ENCODE data around the gene CD28.

CD28 gene

GRCh38 chr2:203706403-203706802 is at the start of gene CD28:
Gene CD28, plus strand, starts transcription at chr2:203706639. Its CDS starts 58 bp downstream, at chr2:203706697.
- DNase-seq, result no peak

GRCh38 chr2:203659331-203660049 is 46.9 kb upstream of the CD28 start:
- DNase-seq, result no peak

DNA sequence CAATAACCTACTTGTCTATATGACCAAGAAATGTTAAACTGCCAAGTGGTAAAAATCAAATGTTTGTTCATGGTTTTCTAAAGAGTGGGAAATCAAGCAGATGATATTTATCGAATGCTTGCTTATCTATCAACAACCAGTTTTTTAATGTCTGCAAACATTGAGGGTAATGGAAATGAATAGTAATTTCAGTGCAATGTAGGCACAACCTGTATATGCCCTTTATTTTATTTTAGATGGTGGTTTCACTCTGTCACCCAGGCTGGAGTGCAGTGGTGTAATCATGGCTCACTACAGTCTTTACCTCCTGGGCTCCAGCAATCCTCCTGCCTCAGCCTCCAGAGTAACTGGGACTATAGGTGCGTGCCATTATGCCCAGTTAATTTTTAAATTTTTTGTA is 46.0 kb upstream of the CD28 start:
- DNase-seq, result no peak

- DNase-seq, result no peak
Measured at GRCh38 chr2:203661279-203661908, 45.0 kb upstream of the CD28 start.

- peak; percentile 66 for DNase-seq
Measured at GRCh38 chr2:203662487-203662886, 44.0 kb upstream of the CD28 start.

GRCh38 chr2:203662951-203663350 is 43.5 kb upstream of the CD28 start:
- DNase-seq, result peak; percentile 75

GRCh38 chr2:203664029-203664755 is 42.2 kb upstream of the CD28 start:
- no peak for DNase-seq

- peak; percentile 59 for DNase-seq
Measured at GRCh38 chr2:203667838-203668237, 38.6 kb upstream of the CD28 start.

DNA sequence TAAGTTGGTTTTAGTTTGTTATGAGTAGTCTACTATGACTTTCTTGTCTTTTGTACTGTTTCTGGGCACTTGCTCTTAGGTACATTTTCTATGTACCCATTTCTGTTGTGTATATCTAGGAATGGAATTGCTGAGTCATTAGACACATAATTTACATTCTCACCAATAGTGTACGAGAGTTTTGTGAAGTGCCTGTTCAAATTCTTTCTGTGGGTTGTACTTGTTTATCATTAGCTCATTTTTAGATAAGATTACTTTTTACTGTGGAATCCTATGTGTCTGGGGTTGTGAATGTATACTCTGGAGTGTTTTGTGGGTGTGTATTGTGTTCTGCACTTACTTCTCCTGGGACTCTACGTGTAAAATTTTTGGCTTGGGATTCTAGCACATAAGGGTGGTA is 36.6 kb upstream of the CD28 start:
- DNase-seq, result no peak

- no peak for DNase-seq
Measured at GRCh38 chr2:203670939-203671338, 35.5 kb upstream of the CD28 start.

- no peak for DNase-seq
Measured at GRCh38 chr2:203671876-203672275, 34.6 kb upstream of the CD28 start.

DNA sequence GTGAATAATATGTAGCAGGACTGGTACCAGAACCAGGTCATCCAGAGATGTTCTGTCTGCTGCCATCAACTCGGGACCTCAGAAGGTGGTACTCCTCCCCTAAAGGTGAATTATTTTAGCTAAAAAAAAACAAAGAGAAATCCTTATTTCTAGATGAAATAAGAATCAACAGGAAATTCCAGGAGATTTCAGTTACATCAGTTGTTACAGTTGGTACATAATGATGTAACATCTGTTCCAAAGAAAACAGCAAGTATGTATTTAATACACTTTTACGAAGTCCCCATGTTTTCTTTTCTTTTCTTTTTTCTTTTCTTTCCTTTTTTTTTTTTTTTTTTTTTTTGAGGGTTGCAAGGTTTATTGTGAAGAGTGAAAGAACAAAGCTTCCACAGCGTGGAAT is 33.6 kb upstream of the CD28 start:
- DNase-seq, result no peak

GRCh38 chr2:203673933-203674332 is 32.5 kb upstream of the CD28 start:
- no peak for DNase-seq

DNA sequence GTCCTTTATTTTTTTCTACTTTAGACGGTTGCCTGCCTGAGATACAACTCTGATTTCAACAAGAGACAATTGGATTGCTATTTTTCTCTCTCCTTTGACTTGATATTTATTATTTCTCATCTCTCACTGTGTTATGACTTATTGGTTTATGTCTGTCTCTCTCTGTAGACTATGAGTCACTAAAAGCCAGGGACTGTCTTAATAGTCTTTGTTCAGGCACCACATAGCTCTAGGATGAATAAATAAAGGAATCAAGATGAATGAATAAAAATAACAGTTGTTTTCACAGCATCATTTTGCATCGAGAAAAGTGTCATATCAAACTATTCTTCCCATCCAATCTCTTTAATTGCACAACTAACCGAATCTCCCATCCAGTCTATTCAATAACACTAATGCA is 31.4 kb upstream of the CD28 start:
- DNase-seq, result no peak

GRCh38 chr2:203678971-203679370 is 27.5 kb upstream of the CD28 start:
- no peak for DNase-seq

- DNase-seq, result no peak
Measured at GRCh38 chr2:203679401-203679800, 27.0 kb upstream of the CD28 start.

DNA sequence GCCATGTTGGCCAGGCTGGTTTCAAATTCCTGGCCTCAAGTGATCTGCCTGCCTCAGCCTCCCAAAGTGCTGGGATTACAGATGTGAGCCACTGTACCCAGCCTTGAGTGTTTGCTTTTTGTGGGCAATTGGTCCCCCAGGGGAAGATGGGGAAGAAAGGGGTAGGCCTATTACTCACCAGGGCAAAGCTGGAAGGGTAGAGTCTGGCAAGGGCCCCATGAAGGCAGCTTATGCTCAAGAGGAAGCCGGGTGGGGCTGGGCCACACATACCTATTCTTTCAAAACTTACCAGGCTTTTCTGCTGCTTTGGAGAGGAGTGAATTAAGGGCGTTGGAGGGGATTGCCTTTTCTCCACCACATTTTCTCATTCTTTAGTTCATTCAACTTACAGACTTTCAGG is 24.5 kb upstream of the CD28 start:
- no peak for DNase-seq

DNA sequence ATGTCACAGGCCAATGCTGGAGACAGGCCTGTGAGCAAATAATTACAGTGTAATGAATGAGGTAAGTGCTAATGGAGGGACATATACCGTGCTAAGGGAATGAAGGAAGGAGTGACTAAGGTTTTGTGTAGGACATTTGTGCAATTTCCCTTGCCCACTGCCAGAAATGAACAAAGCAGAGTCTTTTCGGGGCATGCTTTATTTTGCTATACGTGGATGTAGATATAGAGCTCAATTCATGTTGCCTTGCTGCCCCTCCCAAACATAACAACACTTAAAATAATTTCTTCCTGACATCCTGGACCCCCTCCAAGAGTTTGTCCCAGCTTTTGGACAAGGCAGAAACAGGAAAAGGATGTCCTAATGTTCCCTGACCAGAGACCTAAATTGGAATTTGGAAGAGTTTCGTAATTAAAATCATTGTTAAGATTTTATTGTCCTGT is 23.7 kb upstream of the CD28 start:
- DNase-seq, result no peak

DNA sequence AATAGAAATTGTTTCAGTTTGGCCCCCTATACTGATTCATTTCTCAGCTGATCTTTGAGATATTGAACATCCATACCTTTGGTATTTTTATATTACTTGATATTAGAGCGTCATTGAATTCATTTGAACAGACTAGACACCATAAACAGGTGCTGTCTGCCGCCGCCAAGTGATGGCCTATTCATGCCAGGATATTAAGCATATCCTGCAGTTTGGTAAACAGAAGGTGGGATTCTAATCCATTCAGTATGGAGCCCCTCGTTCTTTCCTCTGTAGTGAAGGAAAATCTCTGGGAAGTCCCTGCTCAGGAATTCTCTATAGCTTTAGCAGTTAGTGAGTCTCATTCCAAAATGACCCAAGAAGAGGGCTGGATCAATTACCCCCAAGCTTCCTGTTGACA is 23.0 kb upstream of the CD28 start:
- no peak for DNase-seq

DNA sequence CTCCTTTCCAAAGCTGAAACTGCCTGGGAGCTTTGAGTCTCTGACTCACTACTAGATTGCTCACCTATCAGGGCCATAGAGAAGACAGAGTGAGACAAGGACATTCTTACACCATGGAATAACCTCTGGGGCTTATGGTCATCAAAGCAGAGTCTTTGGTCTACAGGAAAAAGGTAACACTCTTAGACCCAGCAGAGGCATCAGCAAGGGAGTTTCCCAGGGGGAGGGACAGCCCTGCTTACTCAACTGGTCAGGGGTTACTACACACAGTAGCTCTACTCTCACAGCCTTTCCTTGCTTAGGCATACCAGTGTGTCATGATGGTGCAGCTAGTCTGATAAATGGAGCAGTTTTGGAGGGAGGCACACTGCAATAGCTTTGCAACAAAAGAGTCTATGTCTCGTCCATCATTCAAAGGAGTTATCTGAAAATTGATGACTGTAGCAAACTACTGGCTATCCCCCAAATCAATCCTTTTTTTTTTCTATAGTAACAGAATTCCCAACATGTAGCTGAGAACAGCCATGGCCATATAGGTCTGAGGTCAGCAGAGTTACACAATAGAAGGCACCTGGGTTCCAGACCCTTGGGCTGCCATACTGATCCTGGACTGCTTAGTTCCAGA is 22.4 kb upstream of the CD28 start:
- DNase-seq, result no peak

DNA sequence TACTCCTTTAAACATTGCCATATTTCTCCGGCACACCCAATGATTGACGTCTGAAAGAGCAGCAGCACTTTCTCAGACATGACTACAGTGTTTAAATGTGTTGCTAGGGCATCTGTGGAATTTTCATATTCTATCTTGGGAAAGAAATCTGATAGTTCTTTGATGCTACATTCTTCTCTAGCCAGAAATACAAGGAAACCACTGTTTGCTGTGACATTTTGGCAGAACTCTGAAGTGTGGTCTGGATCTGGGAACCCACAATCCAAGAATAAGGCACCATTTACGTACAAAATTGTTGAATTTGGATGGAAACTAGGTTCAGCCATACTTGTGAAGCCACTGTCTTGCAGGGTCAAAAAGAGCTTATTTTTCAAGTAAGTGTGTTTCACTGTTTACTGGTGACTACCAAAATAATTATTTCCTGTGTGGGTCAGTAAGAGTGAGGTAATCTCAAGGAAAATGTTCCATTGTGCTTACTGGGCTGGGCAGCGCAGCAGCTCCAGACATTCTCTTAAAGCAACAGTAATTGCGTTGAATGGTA is 21.3 kb upstream of the CD28 start:
- no peak for DNase-seq

DNA sequence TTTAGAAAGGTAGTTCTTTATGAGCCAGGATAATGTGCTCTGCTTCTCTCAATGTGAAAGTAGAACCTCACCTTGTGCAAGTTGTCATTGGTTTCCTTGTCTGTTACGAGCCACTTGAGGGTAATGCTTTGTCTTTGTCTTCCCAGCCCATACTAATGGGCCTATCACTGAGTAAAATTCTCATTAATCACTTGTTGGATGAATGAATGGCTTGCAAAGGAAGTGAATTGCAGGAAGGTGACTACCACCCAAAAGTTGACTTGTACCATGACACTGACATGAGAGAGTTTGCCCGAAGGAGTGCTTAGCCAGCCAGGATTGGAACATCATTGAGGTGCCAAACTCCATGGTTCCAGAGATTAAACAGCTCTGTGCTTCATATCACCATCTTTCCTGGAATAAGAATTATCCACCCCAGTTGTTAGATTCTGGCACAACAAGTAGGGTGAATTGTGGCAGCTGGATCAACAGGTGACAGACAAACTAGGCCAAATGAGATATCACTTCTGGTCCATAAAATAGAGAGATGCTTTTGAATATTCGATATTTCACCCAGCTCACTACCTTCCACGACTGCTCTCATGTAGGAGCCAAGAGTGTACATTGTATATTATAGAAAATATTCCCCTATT is 20.5 kb upstream of the CD28 start:
- DNase-seq, result no peak

DNA sequence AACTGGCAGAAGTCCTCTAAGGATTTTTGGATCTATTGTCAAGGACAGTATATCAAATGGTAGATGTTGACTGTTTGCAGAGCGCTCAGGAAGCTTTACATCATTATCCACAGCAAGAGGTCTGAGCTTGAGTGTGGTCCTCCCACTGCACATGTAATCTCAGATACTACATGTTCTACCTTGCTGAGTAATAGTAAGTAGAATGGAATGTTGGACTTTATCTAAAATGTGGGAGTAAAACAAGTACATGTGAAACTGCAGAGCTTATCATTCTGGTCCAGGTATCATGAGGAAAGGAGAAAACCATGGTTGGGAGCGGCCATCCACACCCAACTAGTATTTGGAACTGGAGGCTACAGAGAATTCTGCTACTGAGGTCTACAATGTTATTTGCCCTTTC is 19.3 kb upstream of the CD28 start:
- no peak for DNase-seq

All from NCI-H82 (cell line).